Adrenal gland (tissue), 12 donors: Measurements from ENCODE around the gene SLC47A2. TPM values are rescaled to one million over a fixed set of nuclear protein-coding genes. Genes with fewer than 3 reads are reported as not detected.

ENCODE experiments used
- DNase-seq, 7 donors: peaks; one replicate each; pipeline ENCODE4 v3.0.0-alpha.2; 2019 to 2020
- H3K27ac ChIP-seq, 5 donors: fragments of 200-600 bp; sonication (generic) in 4 of 5; 1 replicate in 3 of 5; 2 replicates in 2 of 5; pipeline versions ENCODE4 v1.5.1 to v1.8.0; 2016 to 2020; ENCODE audit warnings: mild to moderate bottlenecking in 1 of 5
- H3K27me3 ChIP-seq: fragments of 200-600 bp; 2 replicates; pipeline ENCODE4 v1.8.0; 2021
- H3K36me3 ChIP-seq, 2 donors: fragments of 200-600 bp; replicated peaks in 1 of 2; 1 replicate in 1 of 2; 2 replicates in 1 of 2; pipeline versions ENCODE4 v1.5.1 to v1.8.0; 2018 to 2022
- H3K4me1 ChIP-seq, 2 donors: fragments of 200-600 bp; replicated peaks in 1 of 2; 1 replicate in 1 of 2; 2 replicates in 1 of 2; pipeline versions ENCODE4 v1.5.1 to v1.8.0; 2018 to 2021
- H3K4me3 ChIP-seq, 4 donors: fragments of 200-600 bp; sonication (generic) in 3 of 4; one replicate each; pipeline ENCODE4 v1.5.1; 2016 to 2018
- H3K9me3 ChIP-seq, 3 donors: fragments of 200-600 bp; sonication (generic) in 1 of 3; replicated peaks in 1 of 3; 1 replicate in 2 of 3; 2 replicates in 1 of 3; pipeline versions ENCODE4 v1.5.1 to v1.8.0; 2016 to 2021
- POLR2A ChIP-seq, 2 donors: fragments of 450-650 bp; IDR thresholded peaks; one replicate each; pipeline ENCODE4 v1.6.1; 2017; ENCODE audit warnings: antibody characterized with exemption in 2 of 2, mild to moderate bottlenecking in 2 of 2, moderate library complexity in 1 of 2
- WGBS, 4 donors: extraction: QIAGEN DNeasy Blood & Tissue Kit in 2 of 4; methylation state at CpG; one replicate each; pipeline versions ENCODE4 v1.1.5 to v1.1.7; 2013 to 2017; 5-methylcytosine and 5-hydroxymethylcytosine counted together
- intact Hi-C, 2 donors: fragments of 100-400 bp; cut with DNase I; formaldehyde crosslinking; loops; one replicate each; pipeline versions ENCODE4 v1.14.1 to v1.15.0; 2022 to 2023
- polyA plus RNA-seq, 3 donors: library from polyadenylated mRNA; stranded (reverse); fragments of 200-250 nt in 2 of 3; fragments of 350-450 nt in 1 of 3; fragmentation: Illumina TruSeq in 1 of 3; extraction: RNeasy Lipid Tissue Mini Kit (QIAGEN cat#74804) in 1 of 3; gene quantifications; one replicate each; pipeline ENCODE4 v1.2.3, GENCODE V29; 2013 to 2014
- total RNA-seq, 9 donors: library from RNA; depleted of rRNA in 4 of 9; stranded (reverse); fragments of >200 nt in 4 of 9; fragments of 120-200 nt in 1 of 9; fragmentation: NEBNext Ultra II Directional in 1 of 9; extraction: Animal tissue kit (Norgen Biotek cat#: 25700) in 1 of 9; gene quantifications; one replicate each; pipeline versions ENCODE4 v1.1.0 to v1.2.4, GENCODE V29; 2013 to 2023
- TF ChIP-seq, protein P1 (sequence below), 6 experiments: fragments of 450-650 bp in 4 of 6; fragments of 200-600 bp in 2 of 6; sonication (generic) in 1 of 6; IDR thresholded peaks; 1 replicate in 5 of 6; 2 replicates in 1 of 6; pipeline versions ENCODE4 v1.5.1 to v1.8.0; 2016 to 2021; ENCODE audit warnings: antibody characterized with exemption in 6 of 6, mild to moderate bottlenecking in 2 of 6, moderate library complexity in 1 of 6
- donor health status: healthy with polysubstance abuse.
- donor health status: Bipolar disorder and iron deficiency.
- donor health status: DM: yes; HTN: yes; CAD: no.
- donor health status: DM: no; HTN: no; CAD: no.
- donor health status: DM: no; HTN: no; CAD: no.
- donor health status: DM: yes; HTN: yes; CAD: no.

The SLC47A2 gene
- total and polyA plus RNA-seq, 12 donors: 0.10 to 1.3 (median 0.32) TPM; not detected in 8

DNA sequence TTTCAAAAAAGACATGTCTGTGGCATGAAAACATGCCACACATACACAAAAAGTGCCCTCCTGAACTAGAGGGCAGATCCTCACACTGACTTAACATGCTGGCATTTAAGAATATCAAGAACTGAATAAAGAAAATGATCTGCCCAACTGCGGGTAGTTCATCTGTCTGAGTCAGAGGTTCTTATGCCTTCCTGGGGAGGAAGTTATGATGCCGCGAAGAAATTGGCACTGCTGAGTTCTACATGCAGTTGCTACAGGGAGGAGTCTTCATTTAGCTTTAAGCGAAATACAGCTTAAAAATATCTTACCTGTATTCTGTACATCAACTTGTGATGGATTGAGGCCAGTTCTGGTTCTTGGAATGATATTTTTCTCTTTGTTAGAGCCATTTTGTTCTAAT lies 61.5 kb downstream of the SLC47A2 start:
- DNase-seq: peak in 1 of 7 donors; percentile 9
- no peaks in the 10 kb centered on the region for H3K27me3 ChIP-seq
- peaks cover 38 to 40% of the 10 kb centered on the region in 2 donors for H3K4me1 ChIP-seq
- H3K4me3 ChIP-seq: no peak overlapping the region
- H3K9me3 ChIP-seq: no peaks in the 10 kb centered on the region
- H3K27ac ChIP-seq: peak overlapping the region in 3 of 5 donors; percentile 13 to 43 (median 42)
- intact Hi-C loops: loop anchor here in 1 of 2 donors (5.0 kb wide), 1 partner anchor 102 kb away; no protein-coding TSS in a partner anchor
- 77 to 85% (median 84%) methylated on average over 4 of the region's 4 CpGs for WGBS, 4 donors
- TF ChIP-seq, protein P1, sequence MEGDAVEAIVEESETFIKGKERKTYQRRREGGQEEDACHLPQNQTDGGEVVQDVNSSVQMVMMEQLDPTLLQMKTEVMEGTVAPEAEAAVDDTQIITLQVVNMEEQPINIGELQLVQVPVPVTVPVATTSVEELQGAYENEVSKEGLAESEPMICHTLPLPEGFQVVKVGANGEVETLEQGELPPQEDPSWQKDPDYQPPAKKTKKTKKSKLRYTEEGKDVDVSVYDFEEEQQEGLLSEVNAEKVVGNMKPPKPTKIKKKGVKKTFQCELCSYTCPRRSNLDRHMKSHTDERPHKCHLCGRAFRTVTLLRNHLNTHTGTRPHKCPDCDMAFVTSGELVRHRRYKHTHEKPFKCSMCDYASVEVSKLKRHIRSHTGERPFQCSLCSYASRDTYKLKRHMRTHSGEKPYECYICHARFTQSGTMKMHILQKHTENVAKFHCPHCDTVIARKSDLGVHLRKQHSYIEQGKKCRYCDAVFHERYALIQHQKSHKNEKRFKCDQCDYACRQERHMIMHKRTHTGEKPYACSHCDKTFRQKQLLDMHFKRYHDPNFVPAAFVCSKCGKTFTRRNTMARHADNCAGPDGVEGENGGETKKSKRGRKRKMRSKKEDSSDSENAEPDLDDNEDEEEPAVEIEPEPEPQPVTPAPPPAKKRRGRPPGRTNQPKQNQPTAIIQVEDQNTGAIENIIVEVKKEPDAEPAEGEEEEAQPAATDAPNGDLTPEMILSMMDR (IDR thresholded peaks at IDR 0.05): no peak
- no peak for TF ChIP-seq POLR2A (IDR thresholded peaks at IDR 0.05)
- H3K36me3 ChIP-seq: peaks cover 0 to 43% of the 10 kb centered on the region in 2 donors

DNA sequence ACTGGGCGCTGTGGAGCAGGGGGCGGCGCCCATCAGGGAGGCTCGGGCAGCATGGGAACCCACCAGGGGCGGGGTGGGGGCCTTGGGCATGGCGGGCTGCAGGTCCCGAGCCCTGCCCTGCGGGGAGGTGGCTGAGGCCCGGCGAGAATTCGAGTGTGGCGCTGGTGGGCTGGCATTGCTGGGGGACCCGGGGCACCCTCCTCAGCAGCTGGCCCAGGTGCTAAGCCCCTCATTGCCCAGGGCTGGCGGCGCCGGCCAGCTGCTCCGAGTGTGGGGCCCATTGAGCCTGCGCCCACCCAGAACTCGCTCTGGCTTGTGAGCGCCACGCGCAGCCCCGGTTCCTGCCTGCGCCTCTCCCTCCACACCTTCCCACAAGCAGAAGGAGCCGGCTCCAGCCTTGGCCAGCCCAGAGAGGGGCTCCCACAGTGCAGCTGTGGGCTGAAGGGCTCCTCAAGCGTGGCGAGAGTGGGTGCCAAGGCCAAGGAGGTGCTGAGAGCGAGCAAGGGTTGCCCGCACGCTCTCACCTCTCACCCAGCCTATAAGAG lies 62.0 kb downstream of the SLC47A2 start:
- Histone ChIP-seq H3K4me3 (no peak overlapping the region), H3K27ac (peak overlapping the region in 3 of 5 donors; percentile 13 to 43 (median 42)), H3K36me3 (peaks cover 0 to 43% of the 10 kb centered on the region in 2 donors), H3K9me3 (no peaks in the 10 kb centered on the region), H3K27me3 (no peaks in the 10 kb centered on the region), H3K4me1 (peaks cover 34 to 35% of the 10 kb centered on the region in 2 donors)
- peak in 1 of 7 donors; percentile 31 for DNase-seq
- no peak for TF ChIP-seq POLR2A (IDR thresholded peaks at IDR 0.05)
- TF ChIP-seq, protein P1 (IDR thresholded peaks at IDR 0.05): no peak
- 96 to 100% (median 97%) methylated on average over 5 to 30 of the region's 30 CpGs for WGBS, 4 donors
- intact Hi-C loops: loop anchor here in 1 of 2 donors (5.0 kb wide), 1 partner anchor 103 kb away; no protein-coding TSS in a partner anchor

DNA sequence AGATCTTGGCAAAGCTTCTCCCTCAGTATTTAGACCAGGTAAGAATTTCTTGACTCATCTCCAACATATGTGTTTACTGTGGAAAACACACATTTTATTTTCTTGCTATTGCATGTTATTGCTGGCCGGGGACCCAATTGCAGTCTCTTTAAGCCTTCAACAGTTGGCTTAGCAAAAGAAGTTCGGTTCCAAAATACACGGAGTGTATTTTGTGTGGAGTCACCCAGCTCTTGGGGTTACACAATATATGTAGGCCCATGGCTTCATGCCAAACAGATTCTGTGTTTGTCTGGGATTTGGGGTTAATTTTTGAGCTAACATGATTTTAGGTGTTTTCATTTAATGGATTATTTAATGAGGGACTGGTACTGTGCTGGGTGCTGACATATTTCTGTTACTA lies 63.8 kb downstream of the SLC47A2 start:
- H3K36me3 ChIP-seq: peaks cover 0 to 41% of the 10 kb centered on the region in 2 donors
- H3K27me3 ChIP-seq: no peaks in the 10 kb centered on the region
- no peak for TF ChIP-seq POLR2A (IDR thresholded peaks at IDR 0.05)
- TF ChIP-seq, protein P1 (IDR thresholded peaks at IDR 0.05): no peak
- H3K4me1 ChIP-seq: peaks cover 29 to 32% of the 10 kb centered on the region in 2 donors
- no peaks in the 10 kb centered on the region for H3K9me3 ChIP-seq
- H3K4me3 ChIP-seq: no peak overlapping the region
- WGBS, 4 donors: 36 to 49% (median 40%) methylated on average over 3 of the region's 3 CpGs
- DNase-seq: peak in 2 of 7 donors; percentile 11 to 41
- H3K27ac ChIP-seq: peak overlapping the region in 3 of 5 donors; percentile 10 to 69 (median 51)
- intact Hi-C loops: loop anchor here in 1 of 2 donors (5.0 kb wide), 1 partner anchor 105 kb away; no protein-coding TSS in a partner anchor

DNA sequence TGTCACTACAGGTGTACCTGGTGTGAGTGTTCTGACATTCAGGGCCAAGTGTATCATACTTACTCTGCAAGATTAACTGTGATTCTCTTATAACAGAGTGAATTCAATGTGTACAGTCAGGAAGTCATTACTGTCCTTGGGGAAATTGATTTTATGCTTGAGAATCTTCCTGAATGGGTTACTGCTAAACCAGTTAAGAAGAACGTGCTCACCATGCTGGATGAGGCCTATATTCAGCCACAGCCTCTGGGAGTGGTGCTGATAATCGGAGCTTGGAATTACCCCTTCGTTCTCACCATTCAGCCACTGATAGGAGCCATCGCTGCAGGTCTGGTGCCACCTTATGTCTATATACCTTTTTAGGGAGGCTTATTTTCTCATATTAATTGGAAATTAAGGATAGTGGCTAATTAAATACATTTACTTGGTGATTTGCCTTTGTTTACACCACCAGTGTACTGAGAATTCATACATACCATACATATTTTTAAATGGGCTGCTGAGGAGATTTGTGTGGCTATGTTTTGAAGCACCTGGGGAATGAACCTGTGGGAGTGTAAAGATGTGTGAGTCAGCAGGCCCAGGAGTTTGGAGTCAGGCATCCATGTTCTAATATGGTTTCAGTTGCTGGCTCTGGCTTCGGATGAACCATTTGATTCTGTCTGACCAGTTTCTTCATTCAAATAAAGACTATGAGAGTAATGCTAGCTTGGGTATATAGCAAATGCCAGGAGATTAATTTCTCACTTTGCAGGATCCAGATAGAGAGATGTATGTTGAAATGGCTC lies 64.7 kb downstream of the SLC47A2 start:
- intact Hi-C loops: loop anchor here in 1 of 2 donors (5.0 kb wide), 1 partner anchor 106 kb away; no protein-coding TSS in a partner anchor
- H3K27ac ChIP-seq: peak overlapping the region; percentile 19 to 96 (median 51)
- peaks cover 35 to 37% of the 10 kb centered on the region in 2 donors for H3K4me1 ChIP-seq
- H3K27me3 ChIP-seq: no peaks in the 10 kb centered on the region
- H3K4me3 ChIP-seq: peak overlapping the region in 2 of 4 donors; percentile 2 to 79
- TF ChIP-seq, protein P1 (IDR thresholded peaks at IDR 0.05): no peak
- no peak for TF ChIP-seq POLR2A (IDR thresholded peaks at IDR 0.05)
- H3K9me3 ChIP-seq: no peaks in the 10 kb centered on the region
- peak in 1 of 7 donors; percentile 14 for DNase-seq
- peaks cover 0 to 34% of the 10 kb centered on the region in 2 donors for H3K36me3 ChIP-seq
- 46 to 56% (median 50%) methylated on average over 5 of the region's 5 CpGs for WGBS, 4 donors
